Measurements from ENCODE around the gene ICAM4. TPM values are rescaled to one million over a fixed set of nuclear protein-coding genes. Genes with fewer than 3 reads are reported as not detected.

Gene ICAM4
- polyA plus RNA-seq, 1 donor from 2014 or later = not detected

DNA sequence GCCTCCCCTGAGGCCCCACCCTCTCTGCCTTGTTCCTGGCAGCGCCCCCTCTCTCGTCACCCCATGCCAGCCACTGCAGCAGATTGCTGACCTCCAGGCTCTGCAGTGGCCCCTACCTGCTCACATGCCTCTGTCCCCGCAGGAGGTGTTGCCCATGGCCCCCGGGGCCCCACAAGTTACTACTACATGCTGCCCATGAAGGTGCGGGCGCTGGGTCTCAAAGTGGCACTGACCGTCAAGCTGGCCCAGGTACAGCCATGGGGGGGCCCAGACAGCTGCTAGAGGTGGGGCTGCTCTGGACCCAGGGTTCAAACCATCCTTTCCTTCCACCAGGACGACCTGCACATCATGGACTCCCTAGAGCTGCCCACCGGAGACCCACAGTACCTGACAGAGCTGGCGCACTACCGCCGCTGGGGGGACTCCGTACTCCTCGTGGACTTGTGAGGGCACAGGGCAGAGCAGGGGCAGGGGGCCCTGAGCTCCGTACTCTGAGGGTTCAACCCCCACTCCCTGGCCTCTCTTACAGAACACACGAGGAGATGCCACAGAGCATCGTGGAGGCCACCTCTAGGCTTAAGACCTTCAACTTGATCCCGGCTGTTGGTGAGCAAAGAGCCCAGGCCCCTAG is 28.6 kb upstream of the ICAM4 start:
- H3K27ac ChIP-seq (ENCODE audit: low read length) = no peak overlapping the region
- H3K4me2 ChIP-seq (ENCODE audit: low read length) = no peak overlapping the region
- TF ChIP-seq MXI1 (conservative IDR thresholded peaks at IDR 0.05; ENCODE audit: poor library complexity, severe bottlenecking) = no peak
- TF ChIP-seq TAF1 (IDR thresholded peaks at IDR 0.05; ENCODE audit: low read depth) = no peak
- TF ChIP-seq, protein P1, sequence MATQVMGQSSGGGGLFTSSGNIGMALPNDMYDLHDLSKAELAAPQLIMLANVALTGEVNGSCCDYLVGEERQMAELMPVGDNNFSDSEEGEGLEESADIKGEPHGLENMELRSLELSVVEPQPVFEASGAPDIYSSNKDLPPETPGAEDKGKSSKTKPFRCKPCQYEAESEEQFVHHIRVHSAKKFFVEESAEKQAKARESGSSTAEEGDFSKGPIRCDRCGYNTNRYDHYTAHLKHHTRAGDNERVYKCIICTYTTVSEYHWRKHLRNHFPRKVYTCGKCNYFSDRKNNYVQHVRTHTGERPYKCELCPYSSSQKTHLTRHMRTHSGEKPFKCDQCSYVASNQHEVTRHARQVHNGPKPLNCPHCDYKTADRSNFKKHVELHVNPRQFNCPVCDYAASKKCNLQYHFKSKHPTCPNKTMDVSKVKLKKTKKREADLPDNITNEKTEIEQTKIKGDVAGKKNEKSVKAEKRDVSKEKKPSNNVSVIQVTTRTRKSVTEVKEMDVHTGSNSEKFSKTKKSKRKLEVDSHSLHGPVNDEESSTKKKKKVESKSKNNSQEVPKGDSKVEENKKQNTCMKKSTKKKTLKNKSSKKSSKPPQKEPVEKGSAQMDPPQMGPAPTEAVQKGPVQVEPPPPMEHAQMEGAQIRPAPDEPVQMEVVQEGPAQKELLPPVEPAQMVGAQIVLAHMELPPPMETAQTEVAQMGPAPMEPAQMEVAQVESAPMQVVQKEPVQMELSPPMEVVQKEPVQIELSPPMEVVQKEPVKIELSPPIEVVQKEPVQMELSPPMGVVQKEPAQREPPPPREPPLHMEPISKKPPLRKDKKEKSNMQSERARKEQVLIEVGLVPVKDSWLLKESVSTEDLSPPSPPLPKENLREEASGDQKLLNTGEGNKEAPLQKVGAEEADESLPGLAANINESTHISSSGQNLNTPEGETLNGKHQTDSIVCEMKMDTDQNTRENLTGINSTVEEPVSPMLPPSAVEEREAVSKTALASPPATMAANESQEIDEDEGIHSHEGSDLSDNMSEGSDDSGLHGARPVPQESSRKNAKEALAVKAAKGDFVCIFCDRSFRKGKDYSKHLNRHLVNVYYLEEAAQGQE (IDR thresholded peaks at IDR 0.05; ENCODE audit: borderline replicate concordance) = no peak
- TF ChIP-seq RAD21 (conservative IDR thresholded peaks at IDR 0.05) = no peak
- H2AFZ ChIP-seq (ENCODE audit: low read depth, low read length) = no peak overlapping the region
- no peak overlapping the region for H3K4me3 ChIP-seq (ENCODE audit: low read length)
- no peaks in the 10 kb centered on the region for H3K9me2 ChIP-seq (ENCODE audit: insufficient read depth, low read length)
- no peaks in the 10 kb centered on the region for H3F3A ChIP-seq (ENCODE audit: insufficient read depth, low read length, poor library complexity, severe bottlenecking)
- no peaks in the 10 kb centered on the region for H3K36me3 ChIP-seq (ENCODE audit: insufficient read depth, low read length)
- no peaks in the 10 kb centered on the region for H3K27me3 ChIP-seq (ENCODE audit: insufficient read depth, low read depth, low read length)
- H3K9me3 ChIP-seq (ENCODE audit: low read length) = no peaks in the 10 kb centered on the region
- no peaks in the 10 kb centered on the region for H3K79me2 ChIP-seq (replicated peaks; ENCODE audit: insufficient read depth, low read length)
- H4K20me1 ChIP-seq (ENCODE audit: insufficient read depth) = no peaks in the 10 kb centered on the region
- H3K9ac ChIP-seq (ENCODE audit: low read length) = no peak overlapping the region

DNA sequence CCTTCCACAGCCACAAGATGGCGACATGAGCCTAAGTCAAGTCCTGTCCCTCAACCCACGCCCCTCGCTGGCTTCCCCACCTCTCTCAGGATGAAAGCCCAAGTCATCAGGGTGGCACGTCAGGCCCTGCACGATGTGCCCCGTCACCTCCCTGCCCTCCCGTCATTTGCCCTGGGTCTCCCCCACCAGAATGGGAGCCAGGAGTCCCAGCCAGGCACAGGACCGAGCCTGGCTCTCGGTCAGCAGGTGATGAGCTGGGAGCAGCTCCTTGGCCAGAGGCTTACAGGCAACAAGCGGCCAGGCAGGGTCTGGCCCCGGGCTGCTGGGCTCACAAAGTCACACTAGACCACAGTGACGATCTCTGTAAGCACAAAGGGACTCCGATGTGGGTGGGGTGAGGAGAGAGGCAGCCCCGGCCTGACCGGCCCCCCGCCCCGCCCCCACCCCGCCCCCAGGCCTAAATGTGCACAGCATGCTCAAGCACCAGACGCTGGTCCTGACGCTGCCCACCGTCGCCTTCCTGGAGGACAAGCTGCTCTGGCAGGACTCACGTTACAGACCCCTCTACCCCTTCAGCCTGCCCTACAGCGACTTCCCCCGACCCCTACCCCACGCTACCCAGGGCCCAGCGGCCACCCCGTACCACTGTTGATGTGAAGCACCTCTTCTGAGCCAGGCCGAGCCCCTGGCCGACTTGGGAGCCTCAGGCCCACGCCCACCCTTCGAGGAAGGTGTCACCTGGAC is 27.4 kb upstream of the ICAM4 start:
- TF ChIP-seq SMC3 (conservative IDR thresholded peaks at IDR 0.05; ENCODE audit: poor library complexity) (peak; percentile 78), EZH2 (IDR thresholded peaks at IDR 0.05; ENCODE audit: borderline replicate concordance, insufficient read depth, low read length, poor library complexity, severe bottlenecking) (no peak), MXI1 (conservative IDR thresholded peaks at IDR 0.05; ENCODE audit: poor library complexity, severe bottlenecking) (peak; percentile 30), POLR2AphosphoS5 (IDR thresholded peaks at IDR 0.05) (no peak), TAF1 (IDR thresholded peaks at IDR 0.05; ENCODE audit: low read depth) (no peak), RAD21 (conservative IDR thresholded peaks at IDR 0.05) (peak; percentile 77), EP300 (conservative IDR thresholded peaks at IDR 0.05; ENCODE audit: poor library complexity, severe bottlenecking) (no peak)
- TF ChIP-seq, protein P2, sequence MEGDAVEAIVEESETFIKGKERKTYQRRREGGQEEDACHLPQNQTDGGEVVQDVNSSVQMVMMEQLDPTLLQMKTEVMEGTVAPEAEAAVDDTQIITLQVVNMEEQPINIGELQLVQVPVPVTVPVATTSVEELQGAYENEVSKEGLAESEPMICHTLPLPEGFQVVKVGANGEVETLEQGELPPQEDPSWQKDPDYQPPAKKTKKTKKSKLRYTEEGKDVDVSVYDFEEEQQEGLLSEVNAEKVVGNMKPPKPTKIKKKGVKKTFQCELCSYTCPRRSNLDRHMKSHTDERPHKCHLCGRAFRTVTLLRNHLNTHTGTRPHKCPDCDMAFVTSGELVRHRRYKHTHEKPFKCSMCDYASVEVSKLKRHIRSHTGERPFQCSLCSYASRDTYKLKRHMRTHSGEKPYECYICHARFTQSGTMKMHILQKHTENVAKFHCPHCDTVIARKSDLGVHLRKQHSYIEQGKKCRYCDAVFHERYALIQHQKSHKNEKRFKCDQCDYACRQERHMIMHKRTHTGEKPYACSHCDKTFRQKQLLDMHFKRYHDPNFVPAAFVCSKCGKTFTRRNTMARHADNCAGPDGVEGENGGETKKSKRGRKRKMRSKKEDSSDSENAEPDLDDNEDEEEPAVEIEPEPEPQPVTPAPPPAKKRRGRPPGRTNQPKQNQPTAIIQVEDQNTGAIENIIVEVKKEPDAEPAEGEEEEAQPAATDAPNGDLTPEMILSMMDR (IDR thresholded peaks at IDR 0.05; ENCODE audit: poor library complexity, severe bottlenecking) = peak; percentile 82
- TF ChIP-seq, protein P1 (IDR thresholded peaks at IDR 0.05; ENCODE audit: borderline replicate concordance) = no peak
- H3K27ac ChIP-seq (ENCODE audit: low read length) = no peak overlapping the region

More for the DNA sequence above, 27.4 kb upstream of the ICAM4 start:
- no peak overlapping the region for H2AFZ ChIP-seq (ENCODE audit: low read depth, low read length)
- H3K4me2 ChIP-seq (ENCODE audit: low read length) = no peak overlapping the region
- no peaks in the 10 kb centered on the region for H3K36me3 ChIP-seq (ENCODE audit: insufficient read depth, low read length)
- H3K4me3 ChIP-seq (ENCODE audit: low read length) = no peak overlapping the region
- no peaks in the 10 kb centered on the region for H4K20me1 ChIP-seq (ENCODE audit: insufficient read depth)
- H3F3A ChIP-seq (ENCODE audit: insufficient read depth, low read length, poor library complexity, severe bottlenecking) = no peaks in the 10 kb centered on the region
- H3K9me3 ChIP-seq (ENCODE audit: low read length) = no peaks in the 10 kb centered on the region
- no peaks in the 10 kb centered on the region for H3K79me2 ChIP-seq (replicated peaks; ENCODE audit: insufficient read depth, low read length)
- no peaks in the 10 kb centered on the region for H3K27me3 ChIP-seq (ENCODE audit: insufficient read depth, low read depth, low read length)
- H3K9me2 ChIP-seq (ENCODE audit: insufficient read depth, low read length) = no peaks in the 10 kb centered on the region
- no peak overlapping the region for H3K9ac ChIP-seq (ENCODE audit: low read length)

Data from neural cell (in vitro differentiated cells).